ENCODE results near the gene SNRPE.

GRCh38 chr1:203880606-203881005 is 19.2 kb downstream of the SNRPE start:
- TF ChIP-seq HCFC1 (IDR thresholded peaks at IDR 0.05; ENCODE audit: low read depth, low read length) (no peak), NCOA4 (IDR thresholded peaks at IDR 0.05; ENCODE audit: partially characterized antibody) (no peak), CTCF (IDR thresholded peaks at IDR 0.05 in 2 of 3, conservative IDR thresholded peaks at IDR 0.05 in 1 of 3; ENCODE audit: insufficient read depth in 2 of 3, low read depth in 1 of 3, low read length in 3 of 3) (no peak), TAF15 (IDR thresholded peaks at IDR 0.05; ENCODE audit: low read depth, low read length) (no peak), NCOR1 (IDR thresholded peaks at IDR 0.05) (no peak), ZNF707 (CRISPR knock-in tag; conservative IDR thresholded peaks at IDR 0.05) (no peak), MCM5 (IDR thresholded peaks at IDR 0.05; ENCODE audit: low read depth) (no peak), POLR2A (conservative IDR thresholded peaks at IDR 0.05) (no peak)

Data from K562 (cell line).